A549 (cell line): Measurements from ENCODE around the gene SH3PXD2A. TPM values are rescaled to one million over a fixed set of nuclear protein-coding genes. Genes with fewer than 3 reads are reported as not detected.

Experiments used
- ATAC-seq, 2 experiments: fragments of 200-7000 bp in 1 of 2; fragments of >200 bp in 1 of 2; cut with Nextera tagmentation in 1 of 2; cut with Tn5 transposase in 1 of 2; 3 replicates each; pipeline versions ENCODE4 v1.8.0 to v1.9.1; 2018 to 2020; ENCODE audit warnings: mild to moderate bottlenecking in 1 of 2, moderate library complexity in 1 of 2
- CTCF ChIA-PET: fragments of 300-600 bp; sonication (Branson Sonifier 250); formaldehyde crosslinking; extraction: SDS; loops from one replicate; lab custom pipeline; 2021; ENCODE audit warnings: antibody characterized with exemption, inconsistent platforms; lab: Yijun Ruan, JAX
- POLR2A ChIA-PET: fragments of 350-600 bp; formaldehyde crosslinking; extraction: SDS; loops from one replicate; lab custom pipeline; 2021; ENCODE audit warnings: antibody characterized with exemption, inconsistent platforms; lab: Yijun Ruan, JAX
- DNase-seq, 2 experiments: peaks; one replicate each; pipeline versions ENCODE4 v3.0.0 to v3.0.0-alpha.2; 2011 to 2016; ENCODE audit warnings: low read depth in 1 of 2, low spot score in 1 of 2
- FAIRE-seq: peaks from 2 replicates; lab custom pipeline; 2011; peaks lifted over from hg19 to GRCh38; lab: Jason Lieb, UNC
- H3K27ac ChIP-seq, 2 experiments: fragments of >200 bp; sonication (Bioruptor Twin); formaldehyde crosslinking; 3 replicates each; pipeline ENCODE4 v1.5.1; 2016 to 2017
- H3K4me1 ChIP-seq: fragments of >200 bp; sonication (Bioruptor Twin); formaldehyde crosslinking; 3 replicates; pipeline ENCODE4 v1.6.1; 2016
- H3K4me2 ChIP-seq: fragments of >200 bp; sonication (Bioruptor Twin); formaldehyde crosslinking; 3 replicates; pipeline ENCODE4 v1.6.1; 2016
- H3K4me3 ChIP-seq: fragments of >200 bp; sonication (Bioruptor Twin); formaldehyde crosslinking; 3 replicates; pipeline ENCODE4 v1.5.1; 2016
- H3K9me3 ChIP-seq: fragments of >200 bp; sonication (Bioruptor Twin); formaldehyde crosslinking; 3 replicates; pipeline ENCODE4 v1.6.1; 2016
- ATOH8 ChIP-seq: fragments of 250-450 bp; sonication (Bioruptor Pico); IDR thresholded peaks from 2 replicates; pipeline ENCODE4 v1.5.0; 2020; ENCODE audit warnings: low read depth, mild to moderate bottlenecking, moderate library complexity
- CEBPB ChIP-seq, 2 experiments: fragments of >200 bp in 1 of 2; sonication (Bioruptor Twin) in 1 of 2; formaldehyde crosslinking in 1 of 2; IDR thresholded peaks; 2 replicates each; pipeline ENCODE4 v1.6.1; 2012 to 2016
- CTCF ChIP-seq: fragments of >200 bp; sonication (Bioruptor Twin); formaldehyde crosslinking; IDR thresholded peaks from 3 replicates; pipeline ENCODE4 v1.5.1; 2016
- E2F6 ChIP-seq: IDR thresholded peaks from 2 replicates; pipeline ENCODE4 v1.6.1; 2012; ENCODE audit warnings: low read depth, borderline replicate concordance
- EHMT2 ChIP-seq: fragments of 200-600 bp; sonication (generic); IDR thresholded peaks from 2 replicates; pipeline ENCODE4 v1.6.1; 2016; ENCODE audit warnings: antibody characterized with exemption, low read depth, mild to moderate bottlenecking, moderate library complexity
- EP300 ChIP-seq, 2 experiments: fragments of >200 bp; sonication (Bioruptor Twin); formaldehyde crosslinking; IDR thresholded peaks; 2 replicates in 1 of 2; 3 replicates in 1 of 2; pipeline ENCODE4 v1.6.1; 2016 to 2017
- GATA3 ChIP-seq: IDR thresholded peaks from 2 replicates; pipeline ENCODE4 v1.6.1; 2012; ENCODE audit warnings: borderline replicate concordance
- HDAC2 ChIP-seq: fragments of 200-600 bp; sonication (generic); IDR thresholded peaks from 2 replicates; pipeline ENCODE4 v1.6.1; 2016
- HES2 ChIP-seq: fragments of >200 bp; sonication (Bioruptor Twin); formaldehyde crosslinking; IDR thresholded peaks from 2 replicates; pipeline ENCODE4 v1.6.1; 2016
- HMGXB4 ChIP-seq: fragments of 250-450 bp; sonication (Bioruptor Pico); IDR thresholded peaks from 2 replicates; pipeline ENCODE4 v1.5.0; 2021; ENCODE audit warnings: mild to moderate bottlenecking, moderate library complexity, borderline replicate concordance
- HOXA7 ChIP-seq: fragments of 250-450 bp; sonication (Bioruptor Pico); IDR thresholded peaks from 2 replicates; pipeline ENCODE4 v1.5.0; 2020; ENCODE audit warnings: mild to moderate bottlenecking, moderate library complexity
- KDM1A ChIP-seq: fragments of 200-600 bp; sonication (generic); IDR thresholded peaks from 2 replicates; pipeline ENCODE4 v1.6.1; 2016; ENCODE audit warnings: low read depth, mild to moderate bottlenecking
- KDM5A ChIP-seq: fragments of 200-600 bp; sonication (generic); IDR thresholded peaks from 2 replicates; pipeline ENCODE4 v1.6.1; 2016; ENCODE audit warnings: antibody characterized with exemption, mild to moderate bottlenecking
- MAZ ChIP-seq: fragments of 150-350 bp; IDR thresholded peaks from 2 replicates; pipeline ENCODE4 v1.6.1; 2014; ENCODE audit warnings: antibody characterized with exemption, low read depth, low read length, borderline replicate concordance
- NFE2L2 ChIP-seq: fragments of 150-350 bp; conservative IDR thresholded peaks from 2 replicates; pipeline ENCODE4 v1.6.1; 2014; ENCODE audit warnings: low read length
- NPAS2 ChIP-seq: fragments of 250-450 bp; sonication (Bioruptor Pico); IDR thresholded peaks from 2 replicates; pipeline ENCODE4 v1.8.0; 2022; ENCODE audit warnings: mild to moderate bottlenecking, moderate library complexity, borderline replicate concordance
- NR3C1 ChIP-seq: fragments of >200 bp; sonication (Bioruptor Twin); formaldehyde crosslinking; IDR thresholded peaks from 3 replicates; pipeline ENCODE4 v1.6.1; 2017
- PBX3 ChIP-seq: IDR thresholded peaks from 2 replicates; pipeline ENCODE4 v1.6.1; 2012
- TFCP2L1 ChIP-seq: fragments of 250-450 bp; sonication (Bioruptor Pico); IDR thresholded peaks from 2 replicates; pipeline ENCODE4 v1.5.0; 2021; ENCODE audit warnings: mild to moderate bottlenecking
- ZC3H11A ChIP-seq: fragments of 450-650 bp; IDR thresholded peaks from 2 replicates; pipeline ENCODE4 v1.6.1; 2014; ENCODE audit warnings: antibody characterized with exemption, mild to moderate bottlenecking
- ZFP36 ChIP-seq: fragments of 450-650 bp; IDR thresholded peaks from 2 replicates; pipeline ENCODE4 v1.6.1; 2014; ENCODE audit warnings: borderline replicate concordance; ENCODE audit not compliant: partially characterized antibody
- ZNF302 ChIP-seq: fragments of 250-450 bp; sonication (Bioruptor Pico); IDR thresholded peaks from 2 replicates; pipeline ENCODE4 v1.9.0; 2021; ENCODE audit warnings: inconsistent platforms, mild to moderate bottlenecking, moderate library complexity
- WGBS: methylation state at CpG from one replicate; pipeline ENCODE4 v1.1.6; 2017; ENCODE audit errors: missing lambda C conversion rate; 5-methylcytosine and 5-hydroxymethylcytosine counted together
- polyA plus RNA-seq, 4 experiments: library from polyadenylated mRNA; depleted of rRNA in 3 of 4; stranded (reverse); fragments of >200 nt; fragmentation: RNase III in 1 of 4; extraction: RNeasy Plus Mini Kit Qiagen cat#74134 plus additional on column Dnase treatment in 1 of 4; gene quantifications; 2 replicates in 3 of 4; 3 replicates in 1 of 4; pipeline ENCODE4 v1.2.3, GENCODE V29; 2011 to 2017

SH3PXD2A gene
- polyA plus RNA-seq, 2 of the 4 experiments (the other 2 are of a cell fraction) = 2.4 to 3.9 TPM

- POLR2A ChIA-PET = no interaction called here
- Histone ChIP-seq H3K4me2 (no peak overlapping the region), H3K27ac (no peak overlapping the region), H3K4me1 (no peaks in the 10 kb centered on the region)
- no peak for FAIRE-seq
- CTCF ChIA-PET = interaction anchor here (1.7 to 4.9 kb wide), 2 partner anchors 12 to 115 kb away, joined by 4 to 44 read pairs; no protein-coding TSS in a partner anchor
- no peak for TF ChIP-seq ZC3H11A
- TF ChIP-seq ZFP36 = no peak
- TF ChIP-seq PBX3 = no peak
- TF ChIP-seq, all 56 proteins: peak for 0
- WGBS = 74% methylated on average over 8 of the region's 8 CpGs
- DNase-seq (no peak), ATAC-seq (no peak)
- Histone ChIP-seq H3K4me3 (no peak overlapping the region), H3K9me3 (no peaks in the 10 kb centered on the region)
Observed at GRCh38 chr10:103724074-103724473, 131.3 kb downstream of the SH3PXD2A start.

- Histone ChIP-seq H3K9me3 (no peaks in the 10 kb centered on the region), H3K27ac (no peak overlapping the region), H3K4me1 (no peaks in the 10 kb centered on the region), H3K4me3 (no peak overlapping the region), H3K4me2 (no peak overlapping the region)
- ChIA-PET CTCF (interaction anchor here (1.3 to 4.9 kb wide), 2 partner anchors 12 to 167 kb away, joined by 3 to 44 read pairs; no protein-coding TSS in a partner anchor), POLR2A (no interaction called here)
- ATAC-seq (no peak), DNase-seq (no peak), FAIRE-seq (no peak)
- no peak for TF ChIP-seq NR3C1
- TF ChIP-seq ZNF302 = no peak
- no peak for TF ChIP-seq HDAC2
- no peak for TF ChIP-seq CEBPB (IDR thresholded peaks at IDR 0.05)
- no peak for TF ChIP-seq NPAS2 (CRISPR knock-in tag)
- no peak for TF ChIP-seq HOXA7 (CRISPR knock-in tag)
- no peak for TF ChIP-seq EP300 (IDR thresholded peaks at IDR 0.05)
- TF ChIP-seq E2F6 = no peak
- TF ChIP-seq CTCF = no peak
- TF ChIP-seq KDM1A = no peak
- no peak for TF ChIP-seq ATOH8 (CRISPR knock-in tag)
- TF ChIP-seq NFE2L2 = no peak
- no peak for TF ChIP-seq EHMT2
- TF ChIP-seq KDM5A = no peak
- no peak for TF ChIP-seq HES2
- no peak for TF ChIP-seq HMGXB4
- TF ChIP-seq MAZ = no peak
- TF ChIP-seq GATA3 = no peak
- no peak for TF ChIP-seq TFCP2L1
- 59% methylated on average over 3 of the region's 3 CpGs for WGBS
Observed at GRCh38 chr10:103723557-103723956, 131.8 kb downstream of the SH3PXD2A start.
